Sigmoid colon (tissue), 4 donors: ENCODE results near the gene CIAO3.

Source experiments
- EP300 ChIP-seq, 4 donors: sonication (generic); formaldehyde crosslinking; IDR thresholded peaks; one replicate each; pipeline ENCODE4 v1.6.1; 2017; ENCODE audit warnings: antibody characterized with exemption in 4 of 4
- POLR2A ChIP-seq, 2 donors: fragments of 450-650 bp; IDR thresholded peaks; one replicate each; pipeline ENCODE4 v1.6.1; 2016; ENCODE audit warnings: antibody characterized with exemption in 2 of 2, mild to moderate bottlenecking in 2 of 2, moderate library complexity in 2 of 2
- TF ChIP-seq, protein P1 (sequence below), 4 experiments: fragments of 450-650 bp in 3 of 4; fragments of 200-600 bp in 1 of 4; IDR thresholded peaks; one replicate each; pipeline ENCODE4 v1.5.1; 2016 to 2019; ENCODE audit warnings: antibody characterized with exemption in 4 of 4, mild to moderate bottlenecking in 3 of 4, moderate library complexity in 2 of 4

DNA sequence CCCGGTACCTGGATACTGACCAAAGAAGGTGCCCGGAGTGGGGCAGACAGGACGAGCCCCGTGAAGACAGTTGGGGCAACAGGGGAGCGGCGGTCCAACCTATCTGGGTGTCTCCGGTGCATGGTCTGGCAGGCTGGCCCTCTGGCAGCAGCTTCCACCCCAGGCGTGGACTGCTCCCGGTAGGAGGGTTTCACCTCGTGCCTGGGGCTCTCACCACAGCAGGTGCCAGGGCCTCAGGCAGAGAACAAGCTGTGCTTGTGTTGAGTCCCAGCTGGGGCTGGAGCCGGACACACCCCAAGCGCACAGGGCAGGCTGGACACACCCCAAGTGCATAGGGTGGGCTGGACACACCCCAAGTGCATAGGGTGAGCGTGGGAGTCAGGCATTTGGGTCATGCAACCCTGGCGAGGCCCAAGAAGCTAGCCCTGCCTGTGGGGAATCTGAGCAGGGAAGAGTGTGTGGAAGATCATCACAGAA, 33.7 kb downstream of the CIAO3 start:
- TF ChIP-seq, protein P1, sequence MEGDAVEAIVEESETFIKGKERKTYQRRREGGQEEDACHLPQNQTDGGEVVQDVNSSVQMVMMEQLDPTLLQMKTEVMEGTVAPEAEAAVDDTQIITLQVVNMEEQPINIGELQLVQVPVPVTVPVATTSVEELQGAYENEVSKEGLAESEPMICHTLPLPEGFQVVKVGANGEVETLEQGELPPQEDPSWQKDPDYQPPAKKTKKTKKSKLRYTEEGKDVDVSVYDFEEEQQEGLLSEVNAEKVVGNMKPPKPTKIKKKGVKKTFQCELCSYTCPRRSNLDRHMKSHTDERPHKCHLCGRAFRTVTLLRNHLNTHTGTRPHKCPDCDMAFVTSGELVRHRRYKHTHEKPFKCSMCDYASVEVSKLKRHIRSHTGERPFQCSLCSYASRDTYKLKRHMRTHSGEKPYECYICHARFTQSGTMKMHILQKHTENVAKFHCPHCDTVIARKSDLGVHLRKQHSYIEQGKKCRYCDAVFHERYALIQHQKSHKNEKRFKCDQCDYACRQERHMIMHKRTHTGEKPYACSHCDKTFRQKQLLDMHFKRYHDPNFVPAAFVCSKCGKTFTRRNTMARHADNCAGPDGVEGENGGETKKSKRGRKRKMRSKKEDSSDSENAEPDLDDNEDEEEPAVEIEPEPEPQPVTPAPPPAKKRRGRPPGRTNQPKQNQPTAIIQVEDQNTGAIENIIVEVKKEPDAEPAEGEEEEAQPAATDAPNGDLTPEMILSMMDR (IDR thresholded peaks at IDR 0.05) = no peak
- TF ChIP-seq POLR2A (IDR thresholded peaks at IDR 0.05) (no peak), EP300 (IDR thresholded peaks at IDR 0.05) (no peak)
